GM18499 (cell line): ENCODE results near the gene GABARAPL1.
"Not testable (repeated sequence)": the region's sequence is repeated elsewhere in the genome, so short reads cannot be mapped to it uniquely, and the experiment has no call there.

Experiments used
- ATAC-seq: cut with Tn5 transposase; IDR thresholded peaks from one replicate; pipeline ENCODE4 v1.9.1; 2021; ENCODE audit warnings: moderate number of reproducible peaks; ENCODE audit not compliant: insufficient read depth, unreplicated experiment

GABARAPL1 gene

DNA sequence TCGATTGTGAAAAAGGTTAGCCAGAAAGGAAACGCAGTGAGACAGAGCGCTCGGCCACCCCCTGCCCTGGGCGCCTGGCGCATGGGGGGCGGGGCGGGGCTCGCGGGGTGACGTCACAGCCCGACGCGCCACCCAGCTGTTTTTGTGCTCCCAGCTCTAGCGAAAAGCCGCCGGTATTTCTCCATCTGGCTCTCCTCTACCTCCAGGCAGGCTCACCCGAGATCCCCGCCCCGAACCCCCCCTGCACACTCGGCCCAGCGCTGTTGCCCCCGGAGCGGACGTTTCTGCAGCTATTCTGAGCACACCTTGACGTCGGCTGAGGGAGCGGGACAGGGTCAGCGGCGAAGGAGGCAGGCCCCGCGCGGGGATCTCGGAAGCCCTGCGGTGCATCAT, at the start of gene GABARAPL1:
Gene GABARAPL1, plus strand, starts transcription at position 139 of the 393 bp plus-strand sequence. Its CDS starts 253 bp downstream, at position 392.
- no peak for ATAC-seq

DNA sequence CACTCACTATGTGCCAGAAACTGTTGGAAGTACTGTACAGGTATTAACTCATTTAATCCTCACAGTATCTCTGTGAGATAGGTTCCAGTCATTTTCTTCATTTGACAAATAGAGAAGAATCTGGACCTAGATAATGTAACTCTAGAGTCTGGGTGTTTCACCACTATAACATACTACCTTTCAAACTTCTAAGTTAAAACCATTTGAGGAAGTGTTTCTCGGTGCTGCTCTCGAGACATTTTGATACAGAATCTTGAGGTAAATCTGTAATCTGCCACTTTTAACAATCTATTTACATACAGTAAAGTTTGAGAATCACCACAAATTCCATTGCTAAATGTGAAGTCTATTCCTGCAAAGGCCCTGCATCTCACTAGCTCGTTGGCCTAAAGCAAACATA, 49.6 kb upstream of the GABARAPL1 start:
- ATAC-seq = no peak

DNA sequence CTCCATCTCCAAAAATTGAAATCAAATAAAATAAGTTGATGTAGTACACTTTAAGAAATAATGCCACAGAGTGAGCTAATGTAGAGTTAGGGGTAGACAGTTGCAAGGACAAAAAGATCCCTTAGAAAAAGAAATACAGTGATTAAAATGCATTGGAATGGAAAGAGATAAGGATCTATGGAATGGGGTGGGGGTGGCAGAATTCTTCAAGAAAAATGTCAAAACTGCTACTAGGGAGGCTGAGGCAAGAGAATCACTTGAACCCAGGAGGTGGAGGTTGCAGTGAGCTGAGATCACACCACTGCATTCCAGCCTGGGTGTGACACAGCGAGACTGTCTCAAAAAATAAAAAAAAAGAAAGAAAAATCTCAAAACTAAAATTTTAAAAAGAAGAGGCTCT, 47.3 kb upstream of the GABARAPL1 start:
- no peak for ATAC-seq

DNA sequence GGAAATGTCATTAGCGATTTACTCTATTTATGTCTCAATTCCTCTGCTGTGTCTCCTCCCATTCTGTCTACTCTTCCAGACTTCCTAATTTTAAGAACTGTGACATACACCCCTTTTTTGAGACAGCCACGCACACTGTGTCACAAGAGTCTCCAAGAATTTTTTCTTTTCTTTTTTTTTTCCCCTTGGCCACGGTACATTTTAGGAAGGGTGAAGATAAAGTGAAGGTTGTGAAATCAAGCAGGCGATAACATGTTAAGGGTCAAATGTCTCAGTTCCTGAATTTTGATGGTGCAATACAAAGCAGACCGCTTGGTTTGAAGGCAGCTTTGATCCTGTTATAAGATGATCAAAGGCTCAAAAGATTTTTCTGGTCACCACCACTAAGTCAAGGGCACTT, 45.1 kb upstream of the GABARAPL1 start:
- no peak for ATAC-seq

DNA sequence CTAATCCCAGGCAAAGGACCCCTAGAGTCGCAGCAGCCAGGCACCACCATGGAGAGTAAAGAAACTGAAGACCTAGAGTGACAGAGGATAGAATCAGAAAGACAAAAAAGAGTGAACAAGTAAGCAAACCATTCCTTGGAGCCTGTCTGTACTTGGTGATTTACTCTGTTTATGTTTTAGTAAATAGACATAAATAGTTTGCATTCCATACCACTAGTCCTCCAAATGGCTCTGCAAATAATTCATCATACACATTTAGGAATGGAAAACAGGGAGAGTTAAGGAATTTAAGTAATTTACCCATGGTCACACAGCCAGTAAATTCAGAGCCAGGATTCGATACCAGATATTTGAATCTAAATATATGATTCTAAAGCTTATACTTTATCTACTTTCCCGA, 43.6 kb upstream of the GABARAPL1 start:
- no peak for ATAC-seq

DNA sequence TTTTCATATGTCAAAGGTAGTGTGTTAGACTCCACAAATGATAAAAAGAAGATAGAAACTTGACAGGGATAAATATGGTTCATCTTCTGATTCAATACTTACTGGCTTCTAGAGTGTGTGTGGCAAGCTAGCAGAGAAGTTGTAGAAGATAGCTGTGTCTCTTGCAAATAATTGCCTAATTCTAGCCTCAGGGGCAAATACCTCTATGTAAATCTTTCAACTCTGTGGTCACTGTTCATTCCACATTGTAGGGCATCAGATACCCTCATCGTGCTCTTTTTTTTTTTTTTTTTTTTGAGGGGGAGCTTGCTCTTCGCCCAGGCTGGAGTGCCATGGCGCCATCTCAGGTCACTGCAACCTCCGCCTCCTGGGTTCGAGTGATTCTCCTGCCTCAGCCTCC, 42.5 kb upstream of the GABARAPL1 start:
- no peak for ATAC-seq

DNA sequence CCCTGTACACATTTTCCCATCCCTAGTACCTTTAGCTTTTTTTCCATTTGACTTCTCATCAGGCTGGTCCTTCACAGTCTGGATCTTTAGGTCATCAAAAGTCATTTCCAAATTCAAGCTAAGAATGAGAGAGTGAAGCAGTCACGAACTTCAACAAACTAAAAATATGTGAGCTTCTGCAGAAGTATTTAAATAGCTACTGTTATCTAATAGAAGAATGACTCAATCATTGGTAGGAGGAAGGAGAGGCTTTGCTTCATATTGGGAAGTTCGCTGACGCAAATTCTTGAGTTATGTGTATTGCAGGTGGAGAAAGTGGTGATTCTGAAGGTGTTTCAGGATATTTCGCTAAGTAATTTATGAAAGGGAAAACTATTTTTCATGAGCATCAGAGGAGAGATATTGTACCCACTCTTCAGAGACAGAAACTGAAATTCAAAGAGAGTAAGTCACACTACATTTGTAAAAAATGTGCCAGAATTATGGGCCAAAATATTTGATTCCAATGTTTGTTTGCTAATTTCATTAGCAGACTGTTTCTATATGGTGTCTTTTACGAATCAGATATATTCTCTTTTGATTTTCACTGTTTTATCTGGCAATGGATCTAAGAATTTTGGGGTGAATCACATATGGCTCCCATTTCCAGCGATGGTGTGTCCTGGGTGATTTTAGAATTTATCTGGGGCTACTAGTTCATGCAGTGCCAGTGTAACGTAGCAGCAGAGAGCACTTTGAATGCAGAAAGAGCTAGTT, 40.5 kb upstream of the GABARAPL1 start, which contains the start of gene OLR1:
Gene OLR1, minus strand, starts transcription at position 160 of the 756 bp plus-strand sequence. Its CDS starts 55 bp downstream, at position 105.
- no peak for ATAC-seq

DNA sequence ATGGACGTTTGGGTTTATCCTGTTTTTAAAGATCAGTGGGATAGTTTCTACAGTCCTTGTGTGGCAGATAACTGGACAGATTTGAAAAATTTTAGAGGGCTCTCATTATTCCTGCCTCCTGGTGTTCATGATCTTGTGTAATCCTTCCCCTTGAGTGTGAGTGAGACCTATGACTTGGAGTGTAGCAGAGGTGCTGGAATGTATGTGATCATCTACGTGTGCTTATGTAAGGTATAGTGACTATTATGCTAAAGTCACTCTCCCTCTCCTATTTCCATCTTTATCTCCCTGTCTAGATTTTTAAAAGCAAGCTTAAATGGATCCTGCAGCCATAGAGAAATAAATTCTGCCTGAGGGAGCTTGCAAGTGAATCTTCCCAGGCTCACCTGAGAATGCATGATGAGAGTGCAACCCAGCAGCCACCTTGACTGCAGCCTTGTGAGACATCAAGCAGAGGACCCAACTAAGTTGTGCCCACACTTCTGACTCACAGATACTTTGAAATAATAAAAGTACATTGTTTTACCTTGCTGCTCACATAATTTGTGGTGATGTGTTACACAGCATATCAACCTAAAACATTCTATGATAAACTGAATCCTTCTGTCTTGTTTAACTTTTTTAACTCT, 37.6 kb upstream of the GABARAPL1 start:
- ATAC-seq = no peak

DNA sequence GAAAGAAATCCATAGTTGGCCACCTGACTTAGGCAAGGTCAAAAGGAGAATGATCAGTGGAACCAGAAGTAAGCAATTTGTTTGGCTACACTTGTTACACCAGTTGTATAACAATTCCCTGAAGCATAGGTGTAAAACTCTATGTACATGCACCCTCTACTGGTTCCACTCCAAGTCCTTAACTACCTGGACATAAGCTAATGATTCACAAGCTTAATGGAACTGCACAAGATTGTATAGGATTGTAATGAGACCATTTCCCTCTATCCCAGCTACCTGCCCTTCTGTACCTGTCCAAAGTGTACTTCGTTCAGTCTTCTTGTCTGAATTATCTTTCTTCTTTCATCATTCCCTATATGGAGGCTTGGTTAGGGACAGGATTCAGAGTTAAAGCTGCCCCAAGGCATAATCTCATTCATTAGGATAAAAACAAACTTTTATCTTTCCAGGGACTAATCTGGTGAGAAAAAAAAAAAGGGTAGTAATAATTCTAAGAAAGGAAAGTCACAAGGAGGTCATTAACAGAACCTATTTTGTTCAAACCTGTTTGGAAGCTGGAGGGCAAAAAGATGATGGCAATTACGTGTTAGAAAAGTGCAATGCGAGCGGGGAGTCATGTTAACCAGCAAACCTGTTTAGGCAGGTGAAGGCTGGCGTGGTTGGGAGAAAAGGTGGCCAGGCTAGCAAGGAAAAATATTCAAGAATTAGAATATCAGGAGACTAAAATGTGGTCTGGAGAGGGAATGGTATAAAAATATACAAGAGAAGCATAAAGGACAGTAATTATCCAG, 36.6 kb upstream of the GABARAPL1 start:
- no peak for ATAC-seq

DNA sequence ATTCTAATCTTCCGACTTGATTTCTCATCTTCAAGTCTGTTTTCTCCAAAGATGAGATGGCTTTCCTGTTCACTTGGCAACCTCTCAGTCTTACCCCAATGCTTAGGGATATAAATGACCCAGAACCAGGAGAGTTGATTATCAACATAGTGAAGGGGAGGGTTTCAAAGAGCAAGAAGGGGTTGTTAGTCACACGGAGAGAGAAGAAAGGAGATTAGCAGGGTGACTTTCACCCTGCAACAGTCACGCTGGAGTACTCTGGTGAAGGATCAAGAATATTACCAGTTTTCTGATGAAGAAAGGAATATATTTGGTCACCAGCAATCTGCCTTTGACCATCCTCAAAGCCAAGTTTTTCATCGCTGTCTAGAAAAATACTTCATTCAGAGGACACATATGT, 33.9 kb upstream of the GABARAPL1 start, which contains the start of gene TMEM52B:
Gene TMEM52B, plus strand, starts transcription at position 212 of the 400 bp plus-strand sequence. CDS start 543 bp downstream, outside the sequence.
- no peak for ATAC-seq

DNA sequence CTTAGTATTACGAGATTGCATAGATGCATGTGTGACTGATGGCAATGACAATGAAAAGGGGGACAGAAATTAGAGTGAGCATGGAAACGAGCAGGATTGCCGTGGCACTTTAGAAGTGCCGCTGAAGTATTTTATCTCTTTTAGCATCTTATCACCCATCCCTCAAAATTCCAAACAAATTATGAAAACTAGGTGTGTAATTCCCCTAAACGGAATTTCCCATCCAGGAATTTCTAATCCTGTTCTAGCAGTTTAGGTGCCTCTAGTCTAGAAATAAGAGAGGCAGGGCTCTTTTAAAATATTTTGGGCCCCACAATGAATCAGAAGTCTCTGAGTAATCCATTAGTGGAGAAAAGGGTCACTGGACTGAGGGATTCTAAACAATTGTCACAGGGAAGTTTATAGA, 32.9 kb upstream of the GABARAPL1 start:
- no peak for ATAC-seq

DNA sequence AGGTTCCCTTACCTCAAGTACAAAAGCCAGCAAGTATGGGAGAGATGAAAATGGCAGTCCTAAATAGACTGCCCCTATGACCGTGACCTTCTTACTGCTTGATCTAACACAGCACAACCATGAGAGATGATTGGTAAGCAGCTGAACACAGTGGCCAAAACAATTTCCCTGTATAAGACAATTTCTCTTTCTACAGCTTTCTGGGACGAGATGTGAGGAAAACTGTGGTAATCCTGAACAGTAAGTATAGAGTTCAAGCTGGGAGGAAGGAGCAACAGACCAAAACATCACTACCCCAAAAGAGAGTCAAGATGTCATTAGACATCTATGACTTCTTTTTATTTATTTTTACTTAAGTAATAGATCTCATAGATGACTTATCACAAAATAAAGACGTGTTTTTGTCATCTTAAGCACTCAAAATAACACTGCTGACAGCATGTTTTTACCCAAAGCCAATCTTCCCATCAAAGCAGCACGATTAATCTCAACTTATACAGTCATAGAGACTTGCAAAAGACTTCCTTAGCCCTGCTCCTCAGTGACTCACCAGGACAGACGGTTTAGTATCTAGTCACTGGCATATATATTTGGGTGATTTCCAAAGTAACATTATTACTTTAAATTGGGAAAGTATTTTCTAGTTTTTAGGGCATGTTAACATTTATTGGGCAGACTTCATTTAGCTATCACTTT, 30.2 kb upstream of the GABARAPL1 start:
- ATAC-seq = no peak

DNA sequence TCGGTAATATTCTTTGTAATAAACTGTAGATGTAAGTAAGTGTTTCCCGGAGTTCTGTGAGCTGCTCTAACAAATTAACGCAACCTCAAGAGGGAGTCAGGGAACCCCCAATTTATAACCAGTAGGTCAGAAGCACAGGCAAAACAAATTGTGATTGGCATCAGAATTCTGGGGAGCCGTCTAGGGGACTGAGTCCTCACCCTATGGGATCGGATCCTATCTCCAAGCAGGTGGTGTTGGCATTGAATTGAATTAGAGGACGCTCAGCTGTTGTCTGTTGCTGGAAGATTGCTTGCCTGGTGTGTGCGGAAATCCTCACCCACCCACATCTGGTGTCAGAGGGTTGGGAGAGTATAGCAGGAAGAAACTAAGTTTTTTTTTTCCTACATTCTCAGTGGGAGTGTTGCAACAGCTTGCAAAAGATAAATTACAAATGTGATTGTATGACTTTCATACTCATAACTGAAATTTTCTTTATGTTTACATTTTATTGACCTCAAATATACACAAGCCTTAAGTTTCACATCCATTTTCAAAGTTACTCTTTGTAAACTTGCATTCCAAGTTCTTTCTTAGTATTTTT, 28.3 kb upstream of the GABARAPL1 start:
- no peak for ATAC-seq

DNA sequence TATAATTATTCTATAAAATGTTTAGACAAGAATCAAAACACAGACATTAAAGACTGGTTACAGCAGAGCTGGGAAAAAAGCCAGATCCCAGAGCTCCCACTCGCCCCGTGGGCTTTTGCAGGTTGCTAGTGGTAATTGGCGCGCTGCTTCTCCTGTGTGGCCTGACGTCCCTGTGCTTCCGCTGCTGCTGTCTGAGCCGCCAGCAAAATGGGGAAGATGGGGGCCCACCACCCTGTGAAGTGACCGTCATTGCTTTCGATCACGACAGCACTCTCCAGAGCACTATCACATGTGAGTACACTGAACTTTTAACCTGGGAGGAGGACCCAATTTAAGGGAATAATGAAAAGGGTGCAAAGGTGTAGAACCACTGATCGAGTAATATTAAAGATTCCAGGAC, 26.4 kb upstream of the GABARAPL1 start:
- no peak for ATAC-seq

DNA sequence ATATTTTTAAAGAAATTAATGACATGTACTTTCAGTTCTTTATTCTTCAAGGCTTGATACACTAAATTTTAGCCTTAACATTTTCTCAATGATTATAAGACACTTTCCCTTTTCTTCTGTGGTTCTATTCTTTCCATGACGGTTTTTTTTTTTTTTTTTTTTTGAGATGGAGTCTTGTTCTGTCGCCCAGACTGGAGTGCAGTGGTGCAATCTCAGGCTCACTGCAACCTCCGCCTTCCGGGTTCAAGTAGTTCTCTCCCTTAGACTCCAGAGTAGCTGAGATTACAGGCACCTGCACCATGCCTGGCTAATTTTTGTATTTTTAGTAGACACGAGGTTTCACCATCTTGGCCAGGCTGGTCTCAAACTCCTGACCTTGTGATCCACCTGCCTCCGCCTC, 25.7 kb upstream of the GABARAPL1 start:
- ATAC-seq = not testable (repeated sequence)

DNA sequence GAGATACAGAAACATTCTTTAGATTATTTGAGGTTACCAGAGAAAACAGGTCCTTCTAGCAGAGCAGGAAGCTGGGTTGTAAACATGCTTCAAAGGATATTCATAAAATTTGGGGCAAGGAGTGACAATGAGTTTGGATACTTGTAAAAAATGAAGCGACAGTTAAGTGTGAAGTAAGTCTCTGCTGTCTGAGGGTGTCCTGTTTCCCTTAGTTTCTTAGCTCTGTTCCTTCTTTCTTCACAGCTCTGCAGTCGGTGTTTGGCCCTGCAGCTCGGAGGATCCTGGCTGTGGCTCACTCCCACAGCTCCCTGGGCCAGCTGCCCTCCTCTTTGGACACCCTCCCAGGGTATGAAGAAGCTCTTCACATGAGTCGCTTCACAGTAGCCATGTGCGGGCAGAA, 23.0 kb upstream of the GABARAPL1 start:
- ATAC-seq = no peak

DNA sequence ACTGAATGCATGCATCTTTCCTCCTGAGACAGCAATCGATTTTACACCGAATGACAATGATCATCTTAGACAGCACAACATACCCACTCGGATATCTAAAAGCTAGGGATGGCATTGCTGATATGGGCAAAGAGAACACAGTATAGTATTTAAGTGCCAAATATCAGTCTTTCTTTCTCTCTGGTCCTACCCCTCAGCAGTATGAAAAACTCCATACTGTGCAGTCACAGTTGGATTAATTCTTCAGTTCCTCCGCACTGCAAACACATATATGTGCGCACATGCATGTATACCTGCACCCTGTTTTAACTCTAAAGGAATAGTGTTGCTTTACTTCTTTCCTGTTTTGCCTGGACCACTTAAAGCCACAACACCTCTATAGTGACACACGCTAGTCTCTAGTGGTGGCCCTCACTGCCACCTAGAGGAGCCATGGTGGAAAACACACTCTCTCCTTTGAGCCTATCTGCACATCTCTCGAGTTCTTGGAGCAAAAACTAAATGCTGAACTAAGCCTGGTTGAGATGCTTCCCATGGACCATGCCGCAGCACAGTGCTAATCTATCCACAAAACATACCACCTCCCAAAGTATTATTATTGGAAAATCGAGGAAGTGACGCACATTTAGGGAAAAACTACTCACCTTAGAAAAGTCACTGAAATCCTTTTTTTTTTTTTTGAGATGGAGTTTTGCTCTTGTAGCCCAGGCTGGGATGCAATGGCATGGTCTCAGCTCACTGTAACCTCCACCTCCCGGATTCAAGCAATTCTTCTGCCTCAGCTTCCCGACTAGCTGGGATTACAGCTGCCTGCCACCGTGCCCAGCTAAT, 21.9 kb upstream of the GABARAPL1 start:
- ATAC-seq = no peak

DNA sequence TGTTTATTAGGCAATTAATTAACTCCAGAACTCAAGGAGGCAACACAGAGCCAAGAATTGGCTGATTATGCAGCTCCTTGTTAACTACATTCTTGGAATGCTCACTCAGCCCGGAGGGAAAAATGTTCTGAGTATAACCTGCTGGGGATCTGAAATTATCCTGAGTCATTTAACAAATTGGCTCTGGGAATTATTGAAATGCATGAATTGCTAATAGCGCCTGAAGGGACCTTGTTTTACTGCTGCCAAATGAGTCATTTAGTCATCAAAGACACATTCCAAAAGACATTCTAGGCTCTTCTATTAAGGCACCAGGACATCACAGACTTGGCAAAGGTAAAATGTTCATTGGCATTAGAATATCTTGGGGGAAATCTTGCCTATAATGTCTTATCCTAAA, 20.8 kb upstream of the GABARAPL1 start:
- no peak for ATAC-seq

DNA sequence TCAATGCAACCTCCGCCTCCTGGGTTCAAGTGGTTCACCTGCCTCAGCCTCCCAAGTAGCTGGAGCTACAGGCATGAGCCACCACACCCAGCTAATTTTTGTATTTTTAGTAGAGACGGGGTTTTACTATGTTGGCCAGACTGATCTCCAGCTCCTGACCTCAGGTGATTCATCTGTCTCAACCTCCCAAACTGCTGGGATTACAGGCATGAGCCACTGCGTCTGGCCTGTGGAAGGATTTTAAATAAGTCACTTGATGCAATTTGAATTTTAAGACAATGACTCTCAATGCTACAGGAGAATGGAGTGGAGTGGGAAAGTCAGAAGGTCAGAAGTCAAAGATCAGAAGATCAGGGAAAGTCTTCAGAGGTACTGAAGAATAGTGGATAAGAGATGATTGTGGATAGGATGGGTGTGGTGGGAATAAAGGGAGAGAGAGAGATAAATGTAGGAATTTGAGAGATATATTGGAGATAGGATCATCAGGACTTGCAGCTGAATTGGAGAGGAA, 18.5 kb upstream of the GABARAPL1 start:
- no peak for ATAC-seq
